ENCODE data around the gene BLCAP. TPM values are rescaled to one million over a fixed set of nuclear protein-coding genes. Genes with fewer than 3 reads are reported as not detected.
A peak's percentile ranks its signal among the peaks of the same experiment; 100 is the strongest.
"Not testable (repeated sequence)": the region's sequence is repeated elsewhere in the genome, so short reads cannot be mapped to it uniquely, and the experiment has no call there.

Gene BLCAP
- total RNA-seq, 1 experiment from 2014 or later = 191 TPM

DNA sequence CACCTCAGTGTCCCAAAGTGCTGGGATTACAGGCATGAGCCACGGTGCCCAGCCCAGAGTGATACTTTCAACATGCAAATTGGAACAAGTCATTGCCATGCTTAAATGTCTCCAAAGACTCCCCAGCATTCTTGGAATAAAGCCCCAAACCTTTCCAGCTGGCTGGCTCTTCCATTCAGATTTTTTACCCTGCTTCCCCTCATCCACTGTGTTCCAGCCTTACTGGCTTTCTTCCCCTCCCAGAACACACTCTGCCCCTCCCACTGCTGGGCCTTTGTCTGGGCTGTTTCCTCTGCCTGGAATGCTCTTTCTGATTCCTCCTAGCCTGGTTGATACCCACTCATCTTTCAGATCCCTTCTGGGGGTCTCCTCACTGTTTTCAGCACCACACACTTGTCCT is 46.8 kb downstream of the BLCAP start:
- H3K4me1 ChIP-seq = peaks cover 7% of the 10 kb centered on the region
- no peaks in the 10 kb centered on the region for H3K36me3 ChIP-seq
- H3K9me3 ChIP-seq (replicated peaks) = peaks cover 4% of the 10 kb centered on the region

DNA sequence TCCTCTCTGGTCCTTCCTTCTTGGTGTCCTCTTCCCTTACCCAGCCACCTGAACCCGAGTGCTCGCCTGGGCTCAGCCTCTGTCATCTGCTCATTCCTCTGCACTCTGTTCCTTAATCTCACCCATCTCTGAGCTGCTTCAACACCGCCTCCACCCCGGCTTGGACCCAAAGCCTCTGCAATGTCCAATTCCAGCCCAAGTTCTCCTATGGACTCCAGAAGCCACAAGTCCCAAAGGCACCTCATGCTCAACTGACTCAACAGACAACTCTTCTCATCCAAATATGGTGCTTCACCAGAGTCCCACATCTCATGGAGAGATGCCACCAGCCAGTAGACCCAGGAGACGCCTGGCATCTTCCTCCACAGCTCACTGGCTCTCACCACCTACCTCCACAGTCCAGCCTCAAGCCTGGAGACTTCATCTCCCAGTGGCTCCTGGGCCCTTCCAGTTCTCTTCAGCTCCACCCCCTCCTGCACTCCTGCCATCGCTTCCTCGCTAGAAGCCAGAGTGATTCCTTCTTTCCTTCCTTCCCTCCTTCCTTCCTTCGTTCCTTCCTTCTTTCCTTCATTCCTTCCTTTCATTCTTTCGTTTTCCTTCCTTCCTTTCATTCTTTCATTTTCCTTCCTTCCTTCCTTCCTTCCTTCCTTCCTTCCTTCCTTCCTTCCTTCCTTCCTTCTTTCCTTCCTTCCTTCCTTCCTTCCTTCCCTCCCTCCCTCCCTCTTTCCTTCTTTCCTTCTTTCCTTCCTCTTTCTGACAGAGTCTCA is 47.6 kb downstream of the BLCAP start:
- Histone ChIP-seq H3K27me3 (no peaks in the 10 kb centered on the region), H3K4me3 (no peak overlapping the region), H3K27ac (no peak overlapping the region), H3K9me3 (replicated peaks) (peaks cover 4% of the 10 kb centered on the region), H3K4me1 (no peaks in the 10 kb centered on the region), H3K36me3 (no peaks in the 10 kb centered on the region)
- DNase-seq = no peak

More for the DNA sequence above, 46.8 kb downstream of the BLCAP start:
- no peak overlapping the region for H3K4me3 ChIP-seq
- no peak for DNase-seq
- H3K27ac ChIP-seq = no peak overlapping the region
- no peaks in the 10 kb centered on the region for H3K27me3 ChIP-seq

DNA sequence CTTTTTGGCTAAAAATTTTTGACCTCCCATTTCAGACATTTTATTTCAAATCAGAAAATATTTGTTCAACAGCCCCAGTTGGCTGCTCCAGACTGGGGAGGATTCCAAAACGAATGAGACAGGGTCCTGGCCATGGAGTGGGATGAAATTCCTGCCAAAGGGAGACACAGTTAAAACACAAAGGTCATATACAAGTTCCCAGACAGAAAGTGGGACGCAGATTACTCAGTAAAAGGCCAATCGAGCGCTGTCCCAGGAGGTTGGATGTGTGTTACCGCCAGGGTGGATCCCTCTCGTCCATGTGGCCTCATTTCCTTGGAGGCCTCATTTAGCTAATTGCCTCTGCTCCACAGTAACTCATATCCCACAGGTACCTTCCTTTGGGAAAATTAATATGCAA is 48.4 kb downstream of the BLCAP start:
- H3K27me3 ChIP-seq = no peaks in the 10 kb centered on the region
- H3K4me3 ChIP-seq = no peak overlapping the region
- no peak overlapping the region for H3K27ac ChIP-seq
- DNase-seq = no peak
- peaks cover 4% of the 10 kb centered on the region for H3K9me3 ChIP-seq (replicated peaks)
- H3K36me3 ChIP-seq = no peaks in the 10 kb centered on the region
- H3K4me1 ChIP-seq = no peaks in the 10 kb centered on the region

DNA sequence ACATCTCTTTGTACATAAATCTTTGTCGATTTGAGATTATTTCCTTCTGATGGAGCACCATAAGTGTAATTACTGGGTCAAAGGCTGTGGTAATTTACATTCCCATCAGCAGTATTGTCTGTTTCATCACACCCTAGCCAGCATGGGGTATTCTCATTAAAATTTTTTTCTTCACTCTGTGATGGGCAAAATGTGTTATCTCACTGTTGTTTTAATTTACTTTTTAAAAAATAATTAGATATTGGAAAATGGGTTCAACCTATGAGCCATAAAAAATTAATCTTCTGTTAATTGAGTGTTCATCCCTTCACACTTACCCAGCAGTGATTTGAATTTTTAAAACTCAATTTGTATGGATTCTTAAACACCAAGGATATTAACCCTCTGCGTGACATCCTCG is 50.6 kb downstream of the BLCAP start:
- Histone ChIP-seq H3K4me3 (no peak overlapping the region), H3K36me3 (no peaks in the 10 kb centered on the region), H3K4me1 (peaks cover 5% of the 10 kb centered on the region), H3K27ac (no peak overlapping the region), H3K9me3 (replicated peaks) (peaks cover 4% of the 10 kb centered on the region), H3K27me3 (no peaks in the 10 kb centered on the region)
- no peak for DNase-seq

DNA sequence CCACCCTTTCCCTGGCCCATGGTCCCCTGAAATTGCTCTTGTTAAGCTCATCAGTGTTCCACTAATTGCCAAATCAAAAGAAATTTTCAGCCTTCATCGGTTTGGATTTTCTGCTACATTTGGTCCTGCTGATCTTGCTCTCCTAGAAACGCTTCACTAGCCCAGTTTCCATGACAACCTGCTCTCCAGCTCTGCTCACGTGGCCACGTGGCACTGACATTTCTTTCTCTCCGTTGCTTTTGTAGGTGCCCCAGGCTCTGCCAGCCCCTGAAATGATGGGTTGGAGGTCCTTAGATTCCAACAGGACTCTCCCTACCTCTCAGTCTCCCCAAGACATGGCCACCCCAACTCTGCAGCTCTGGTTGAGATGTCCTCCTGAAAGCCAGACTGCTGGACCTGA is 52.4 kb downstream of the BLCAP start:
- Histone ChIP-seq H3K36me3 (no peaks in the 10 kb centered on the region), H3K27me3 (no peaks in the 10 kb centered on the region), H3K9me3 (replicated peaks) (peaks cover 4% of the 10 kb centered on the region; the same call in 1 of the 2 replicates), H3K4me3 (no peak overlapping the region), H3K27ac (no peak overlapping the region), H3K4me1 (peaks cover 5% of the 10 kb centered on the region)
- DNase-seq = no peak

DNA sequence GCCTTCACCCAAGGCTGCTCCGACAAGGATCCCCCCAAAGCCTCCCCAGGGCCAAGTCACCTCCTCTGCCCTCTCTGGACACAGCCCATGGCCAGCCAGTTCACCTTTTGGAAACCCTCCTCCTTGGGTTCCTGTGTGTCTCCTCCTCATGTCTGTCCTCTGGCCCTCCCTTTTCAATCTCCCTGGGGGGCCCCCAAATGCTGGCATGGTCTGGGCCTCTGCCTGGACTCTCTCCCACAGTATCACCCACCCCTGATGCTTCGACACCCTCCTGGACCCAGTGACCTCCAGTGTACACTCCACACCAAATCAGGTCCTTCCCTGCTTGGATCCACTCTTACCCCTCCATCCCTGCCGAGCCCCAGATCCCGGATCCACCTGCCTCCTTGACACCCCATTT is 53.3 kb downstream of the BLCAP start:
- Histone ChIP-seq H3K9me3 (replicated peaks) (peaks cover 4% of the 10 kb centered on the region; the same call in 1 of the 2 replicates), H3K4me1 (peaks cover 5% of the 10 kb centered on the region), H3K36me3 (no peaks in the 10 kb centered on the region), H3K4me3 (no peak overlapping the region), H3K27ac (no peak overlapping the region), H3K27me3 (no peaks in the 10 kb centered on the region)
- DNase-seq = no peak

DNA sequence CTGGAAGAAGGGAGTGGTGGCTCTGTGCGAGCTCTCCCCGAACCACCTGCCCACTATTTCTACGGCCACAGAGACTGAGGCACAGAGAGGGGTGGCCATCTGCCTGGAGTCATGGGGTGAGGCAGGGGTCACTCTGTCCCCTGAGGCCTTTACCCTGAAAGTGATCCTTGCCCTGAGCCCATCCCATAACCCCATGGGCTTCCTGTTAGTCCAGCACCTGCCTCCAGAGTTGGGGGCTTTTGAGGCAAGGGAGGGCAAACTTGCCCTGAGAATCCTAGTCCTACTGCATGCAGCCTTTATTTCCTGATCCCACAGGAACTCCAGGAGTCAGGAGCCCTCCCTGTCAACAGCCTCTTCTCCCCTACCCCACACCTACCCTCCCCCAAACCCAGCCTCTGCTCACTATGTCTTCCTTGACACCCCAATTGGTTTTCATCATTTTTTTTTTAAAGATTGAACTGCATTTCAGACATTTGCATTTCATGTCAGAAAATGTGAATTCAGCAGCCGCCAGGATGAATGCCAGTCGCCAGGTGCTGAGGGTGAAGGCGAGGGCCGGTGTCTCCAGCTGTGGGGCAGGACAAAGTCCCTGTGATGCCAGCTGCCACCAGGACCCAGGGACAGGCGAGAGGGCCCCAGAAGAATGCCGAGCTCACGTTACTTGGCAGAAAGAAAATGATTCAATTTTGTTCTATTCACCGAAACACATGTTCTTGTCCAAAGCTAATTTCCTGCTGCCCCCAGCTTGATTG is 54.3 kb downstream of the BLCAP start:
- Histone ChIP-seq H3K27me3 (no peaks in the 10 kb centered on the region), H3K27ac (no peak overlapping the region), H3K36me3 (no peaks in the 10 kb centered on the region), H3K4me1 (peaks cover 5% of the 10 kb centered on the region), H3K9me3 (replicated peaks) (peaks cover 4% of the 10 kb centered on the region; the same call in 1 of the 2 replicates), H3K4me3 (no peak overlapping the region)
- DNase-seq = peak in 1 of 2 experiments; percentile 44

DNA sequence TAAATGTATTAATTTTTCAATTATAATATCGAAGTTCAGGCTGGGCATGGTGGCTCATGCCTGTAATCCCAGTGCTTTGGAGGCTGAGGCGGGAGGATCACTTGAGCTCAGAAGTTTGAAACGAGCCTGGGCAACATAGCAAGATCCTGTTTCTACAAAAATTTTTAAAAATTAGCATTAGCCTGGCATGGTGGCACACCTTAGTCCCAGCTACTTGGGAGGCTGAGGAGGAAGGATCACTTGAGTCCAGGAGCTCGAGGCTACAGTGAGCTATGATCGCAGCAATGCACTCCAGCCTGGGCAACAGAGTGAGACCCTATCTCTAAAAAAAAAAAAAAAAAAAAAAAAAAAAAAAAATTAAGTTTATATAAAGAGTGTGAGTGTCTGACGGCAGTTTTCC is 55.2 kb downstream of the BLCAP start:
- not testable (repeated sequence) for H3K9me3 ChIP-seq (replicated peaks); DNase-seq; H3K27ac ChIP-seq; H3K4me3 ChIP-seq; H3K27me3 ChIP-seq; H3K36me3 ChIP-seq; H3K4me1 ChIP-seq

DNA sequence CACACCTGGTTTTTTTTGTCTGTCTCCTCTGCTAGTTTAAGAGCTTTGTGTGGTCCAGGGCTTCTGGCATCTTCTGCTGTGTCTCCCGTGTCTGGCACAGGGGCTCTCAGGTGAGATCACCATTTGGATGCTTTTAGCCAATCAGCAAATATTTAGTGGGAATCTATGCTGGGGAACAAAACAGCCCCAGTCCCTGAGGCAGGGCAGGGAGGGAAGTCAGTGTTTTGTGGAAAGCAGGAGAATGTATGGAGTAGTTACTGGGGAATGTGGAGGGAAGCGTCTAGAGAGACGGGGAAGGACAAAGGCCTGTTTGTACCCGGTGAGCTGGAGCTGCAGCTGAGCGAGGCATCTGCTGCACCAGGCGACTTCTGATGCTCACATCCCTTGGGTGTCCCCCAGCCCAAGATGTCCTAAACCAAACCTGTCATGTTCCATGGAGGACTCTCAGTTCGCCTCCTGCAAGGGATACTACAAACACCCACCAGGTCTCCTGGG is 55.9 kb downstream of the BLCAP start:
- H3K36me3 ChIP-seq = no peaks in the 10 kb centered on the region
- H3K4me3 ChIP-seq = no peak overlapping the region
- no peaks in the 10 kb centered on the region for H3K27me3 ChIP-seq
- H3K27ac ChIP-seq = no peak overlapping the region
- H3K9me3 ChIP-seq (replicated peaks) = peaks cover 4% of the 10 kb centered on the region; the same call in 1 of the 2 replicates
- DNase-seq = peak in 1 of 2 experiments; percentile 58
- H3K4me1 ChIP-seq = peaks cover 5% of the 10 kb centered on the region

DNA sequence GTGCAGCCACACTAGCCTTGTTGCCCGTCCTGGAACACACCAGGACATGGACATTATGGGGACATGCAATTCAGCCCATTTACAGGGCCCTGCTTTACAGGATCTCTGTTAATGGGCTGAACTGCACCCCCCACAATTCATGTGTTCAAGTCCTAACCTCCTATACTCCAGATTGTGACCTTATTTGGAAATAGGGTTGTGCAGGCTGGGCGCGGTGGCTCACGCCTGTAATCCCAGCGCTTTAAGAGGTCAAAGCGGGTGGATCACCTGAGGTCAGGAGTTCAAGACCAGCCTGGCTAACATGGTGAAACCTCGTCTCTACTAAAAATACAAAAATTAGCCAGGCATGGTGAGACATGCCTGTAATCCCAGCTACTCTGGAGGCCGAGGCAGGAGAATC is 57.5 kb downstream of the BLCAP start:
- H3K36me3 ChIP-seq; DNase-seq; H3K4me3 ChIP-seq; H3K27ac ChIP-seq; H3K9me3 ChIP-seq (replicated peaks); H3K27me3 ChIP-seq: not testable (repeated sequence)
- H3K4me1 ChIP-seq = peaks cover 14% of the 10 kb centered on the region

DNA sequence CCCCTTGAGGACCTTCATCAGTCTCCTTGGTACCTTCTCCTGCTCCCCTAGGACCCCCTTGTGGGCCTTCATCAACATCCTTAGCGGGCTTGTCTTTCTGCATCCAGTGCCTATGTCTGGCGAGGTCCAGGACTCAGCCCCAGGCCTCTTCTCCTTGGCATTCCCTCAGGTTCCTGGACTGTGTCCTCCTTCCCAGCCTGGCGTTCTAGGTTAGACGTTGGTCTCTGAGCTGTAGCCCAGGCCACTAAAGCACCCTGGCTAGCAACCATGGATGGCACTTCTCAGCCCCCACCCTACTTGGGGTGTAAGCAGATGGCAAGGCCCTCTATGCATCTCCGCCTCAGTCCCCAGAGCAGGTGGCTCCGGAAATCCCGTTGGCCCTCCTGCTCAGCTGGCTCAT is 58.1 kb downstream of the BLCAP start:
- H3K27me3 ChIP-seq = no peaks in the 10 kb centered on the region
- no peaks in the 10 kb centered on the region for H3K9me3 ChIP-seq (replicated peaks)
- H3K36me3 ChIP-seq = no peaks in the 10 kb centered on the region
- no peak overlapping the region for H3K4me3 ChIP-seq
- no peak overlapping the region for H3K27ac ChIP-seq
- DNase-seq = no peak
- peaks cover 21% of the 10 kb centered on the region for H3K4me1 ChIP-seq

DNA sequence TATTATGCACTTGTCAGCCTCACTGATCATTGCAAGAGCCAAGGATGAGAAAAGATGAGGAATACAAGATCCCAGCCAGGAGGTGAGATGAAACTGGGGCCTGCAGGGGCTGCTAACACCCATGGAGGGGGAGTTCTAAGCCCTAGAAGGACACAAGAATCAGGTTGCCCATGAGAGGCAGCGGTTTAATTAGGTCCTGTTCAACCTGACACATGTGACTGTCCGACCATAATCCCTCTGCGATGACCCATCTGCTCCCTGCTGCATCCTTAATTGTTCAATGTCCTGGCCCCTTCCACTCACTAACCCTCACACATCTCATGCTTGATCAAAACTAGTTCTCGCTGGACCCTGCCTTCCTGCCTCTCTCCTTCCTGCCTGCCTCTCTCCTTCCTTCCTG is 58.8 kb downstream of the BLCAP start:
- Histone ChIP-seq H3K36me3 (no peaks in the 10 kb centered on the region), H3K27me3 (no peaks in the 10 kb centered on the region), H3K4me1 (peaks cover 26% of the 10 kb centered on the region), H3K4me3 (no peak overlapping the region), H3K9me3 (replicated peaks) (no peaks in the 10 kb centered on the region), H3K27ac (no peak overlapping the region)
- no peak for DNase-seq

All from SJCRH30 (cell line).